ENCODE results near the gene RHCE.
"Not testable (repeated sequence)": the region's sequence is repeated elsewhere in the genome, so short reads cannot be mapped to it uniquely, and the experiment has no call there.

DNA sequence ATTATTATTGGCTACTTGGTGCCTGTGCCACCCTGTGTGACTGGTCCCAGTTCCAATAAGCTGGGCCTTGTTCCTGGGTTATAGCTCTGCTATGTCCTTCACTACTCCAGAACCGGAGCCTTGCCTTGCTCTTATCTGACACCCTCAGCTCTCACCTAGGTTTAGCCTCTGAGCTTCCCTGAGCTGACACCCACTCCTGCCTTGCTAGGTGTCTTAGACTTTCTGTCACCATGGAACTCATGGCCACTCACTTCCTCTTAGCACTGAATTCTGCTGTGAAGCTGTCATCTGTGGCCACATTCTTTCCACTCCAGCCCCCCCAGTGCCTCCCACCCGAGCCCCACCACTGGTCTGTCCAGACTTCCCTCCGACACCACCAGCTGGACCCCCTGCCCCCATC is 30.9 kb downstream of the RHCE start:
- TF ChIP-seq, protein P1, sequence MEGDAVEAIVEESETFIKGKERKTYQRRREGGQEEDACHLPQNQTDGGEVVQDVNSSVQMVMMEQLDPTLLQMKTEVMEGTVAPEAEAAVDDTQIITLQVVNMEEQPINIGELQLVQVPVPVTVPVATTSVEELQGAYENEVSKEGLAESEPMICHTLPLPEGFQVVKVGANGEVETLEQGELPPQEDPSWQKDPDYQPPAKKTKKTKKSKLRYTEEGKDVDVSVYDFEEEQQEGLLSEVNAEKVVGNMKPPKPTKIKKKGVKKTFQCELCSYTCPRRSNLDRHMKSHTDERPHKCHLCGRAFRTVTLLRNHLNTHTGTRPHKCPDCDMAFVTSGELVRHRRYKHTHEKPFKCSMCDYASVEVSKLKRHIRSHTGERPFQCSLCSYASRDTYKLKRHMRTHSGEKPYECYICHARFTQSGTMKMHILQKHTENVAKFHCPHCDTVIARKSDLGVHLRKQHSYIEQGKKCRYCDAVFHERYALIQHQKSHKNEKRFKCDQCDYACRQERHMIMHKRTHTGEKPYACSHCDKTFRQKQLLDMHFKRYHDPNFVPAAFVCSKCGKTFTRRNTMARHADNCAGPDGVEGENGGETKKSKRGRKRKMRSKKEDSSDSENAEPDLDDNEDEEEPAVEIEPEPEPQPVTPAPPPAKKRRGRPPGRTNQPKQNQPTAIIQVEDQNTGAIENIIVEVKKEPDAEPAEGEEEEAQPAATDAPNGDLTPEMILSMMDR (IDR thresholded peaks at IDR 0.05) = not testable (repeated sequence)
- not testable (repeated sequence) for TF ChIP-seq POLR2A (IDR thresholded peaks at IDR 0.05)

Data from heart left ventricle (tissue), 13 donors.